ENCODE measurements around the gene KCNJ6.
A peak's percentile ranks its signal among the peaks of the same experiment; 100 is the strongest.
"Not testable (repeated sequence)": the region's sequence is repeated elsewhere in the genome, so short reads cannot be mapped to it uniquely, and the experiment has no call there.

The KCNJ6 gene

GRCh38 chr21:37587635-37588177 lies 328.6 kb downstream of the KCNJ6 start:
- H3K36me3 ChIP-seq (replicated peaks): no peaks in the 10 kb centered on the region
- H3K27ac ChIP-seq: no peak overlapping the region
- H3K27me3 ChIP-seq (replicated peaks): no peaks in the 10 kb centered on the region
- H3K4me3 ChIP-seq (ENCODE audit: low read depth, low read length): no peak overlapping the region
- TF ChIP-seq CTCF (IDR thresholded peaks at IDR 0.05; ENCODE audit: low read depth, low read length, missing control alignments): no peak
- in situ Hi-C loops (cut with HindIII; ENCODE audit: low pct_ligation_motif_present, low sequenced_read_pairs): no loop called here
- no peak for DNase-seq

- no peak for TF ChIP-seq CTCF (IDR thresholded peaks at IDR 0.05; ENCODE audit: low read depth, low read length, missing control alignments)
- H3K4me3 ChIP-seq (ENCODE audit: low read depth, low read length): no peak overlapping the region
- in situ Hi-C loops (cut with HindIII; ENCODE audit: low pct_ligation_motif_present, low sequenced_read_pairs): no loop called here
- DNase-seq: no peak
- H3K27me3 ChIP-seq (replicated peaks): no peaks in the 10 kb centered on the region
- H3K27ac ChIP-seq: no peak overlapping the region
- H3K36me3 ChIP-seq (replicated peaks): no peaks in the 10 kb centered on the region
These were observed 329.1 kb downstream of the KCNJ6 start for GRCh38 chr21:37587203-37587602.

GRCh38 chr21:37582590-37582989 lies 333.7 kb downstream of the KCNJ6 start:
- peak; percentile 61 for DNase-seq
- Histone ChIP-seq H3K36me3 (replicated peaks) (no peaks in the 10 kb centered on the region), H3K4me3 (ENCODE audit: low read depth, low read length) (no peak overlapping the region), H3K27ac (no peak overlapping the region), H3K27me3 (replicated peaks) (no peaks in the 10 kb centered on the region)
- in situ Hi-C loops (cut with HindIII; ENCODE audit: low pct_ligation_motif_present, low sequenced_read_pairs): no loop called here
- TF ChIP-seq CTCF (IDR thresholded peaks at IDR 0.05; ENCODE audit: low read depth, low read length, missing control alignments): peak; percentile 90

GRCh38 chr21:37580666-37581065 lies 335.6 kb downstream of the KCNJ6 start:
- Histone ChIP-seq H3K4me3 (ENCODE audit: low read depth, low read length) (no peak overlapping the region), H3K27ac (no peak overlapping the region), H3K36me3 (replicated peaks) (no peaks in the 10 kb centered on the region), H3K27me3 (replicated peaks) (no peaks in the 10 kb centered on the region)
- DNase-seq: no peak
- TF ChIP-seq CTCF (IDR thresholded peaks at IDR 0.05; ENCODE audit: low read depth, low read length, missing control alignments): no peak
- in situ Hi-C loops (cut with HindIII; ENCODE audit: low pct_ligation_motif_present, low sequenced_read_pairs): no loop called here

GRCh38 chr21:37579356-37579755 lies 336.9 kb downstream of the KCNJ6 start:
- no peak for TF ChIP-seq CTCF (IDR thresholded peaks at IDR 0.05; ENCODE audit: low read depth, low read length, missing control alignments)
- Histone ChIP-seq H3K27ac (no peak overlapping the region), H3K36me3 (replicated peaks) (no peaks in the 10 kb centered on the region), H3K4me3 (ENCODE audit: low read depth, low read length) (no peak overlapping the region), H3K27me3 (replicated peaks) (no peaks in the 10 kb centered on the region)
- DNase-seq: no peak
- in situ Hi-C loops (cut with HindIII; ENCODE audit: low pct_ligation_motif_present, low sequenced_read_pairs): no loop called here

- Histone ChIP-seq H3K4me3 (ENCODE audit: low read depth, low read length) (no peak overlapping the region), H3K36me3 (replicated peaks) (no peaks in the 10 kb centered on the region), H3K27me3 (replicated peaks) (no peaks in the 10 kb centered on the region), H3K27ac (no peak overlapping the region)
- DNase-seq: no peak
- TF ChIP-seq CTCF (IDR thresholded peaks at IDR 0.05; ENCODE audit: low read depth, low read length, missing control alignments): no peak
- in situ Hi-C loops (cut with HindIII; ENCODE audit: low pct_ligation_motif_present, low sequenced_read_pairs): no loop called here
These were observed 337.7 kb downstream of the KCNJ6 start for GRCh38 chr21:37578471-37579126.

- DNase-seq; H3K36me3 ChIP-seq (replicated peaks); H3K27me3 ChIP-seq (replicated peaks); H3K4me3 ChIP-seq (ENCODE audit: low read depth, low read length); H3K27ac ChIP-seq; in situ Hi-C loops (cut with HindIII; ENCODE audit: low pct_ligation_motif_present, low sequenced_read_pairs): not testable (repeated sequence)
These were observed 339.3 kb downstream of the KCNJ6 start for GRCh38 chr21:37576929-37577328.
